SK-N-SH treated with all-trans-retinoic acid at 6 μM for 48 hours (cell line): ENCODE data around the gene ANKDD1A.

Experiments used
- ATAC-seq: fragments of 200-7000 bp; cut with Tn5 transposase; 3 replicates; pipeline ENCODE4 v1.9.1; 2020; ENCODE audit warnings: mild to moderate bottlenecking, moderate library complexity
- BACH2 ChIP-seq: fragments of 250-450 bp; sonication (Bioruptor Pico); IDR thresholded peaks from 2 replicates; pipeline ENCODE4 v1.9.0; 2021; ENCODE audit warnings: mild to moderate bottlenecking, borderline replicate concordance
- CREB5 ChIP-seq: fragments of 250-450 bp; sonication (Bioruptor Pico); IDR thresholded peaks from 2 replicates; pipeline ENCODE4 v1.5.1; 2020; ENCODE audit warnings: low read depth, mild to moderate bottlenecking, moderate library complexity
- CSDC2 ChIP-seq: fragments of 250-450 bp; sonication (Bioruptor Pico); IDR thresholded peaks from 2 replicates; pipeline ENCODE4 v1.5.0; 2020; ENCODE audit warnings: mild to moderate bottlenecking, moderate library complexity
- CSRNP3 ChIP-seq: fragments of 250-450 bp; sonication (Bioruptor Pico); IDR thresholded peaks from 2 replicates; pipeline ENCODE4 v1.5.1; 2021; ENCODE audit warnings: mild to moderate bottlenecking, moderate library complexity
- ESRRG ChIP-seq: fragments of 250-450 bp; sonication (Bioruptor Pico); IDR thresholded peaks from 2 replicates; pipeline ENCODE4 v1.6.1; 2021; ENCODE audit warnings: mild to moderate bottlenecking
- GLIS3 ChIP-seq: fragments of 250-450 bp; sonication (Bioruptor Pico); IDR thresholded peaks from 2 replicates; pipeline ENCODE4 v1.5.0; 2020; ENCODE audit warnings: mild to moderate bottlenecking, moderate library complexity
- ISL1 ChIP-seq: fragments of 250-450 bp; sonication (Bioruptor Pico); IDR thresholded peaks from 2 replicates; pipeline ENCODE4 v2.1.2; 2022; ENCODE audit warnings: mild to moderate bottlenecking, moderate library complexity
- OSR1 ChIP-seq: fragments of 250-450 bp; sonication (Bioruptor Pico); IDR thresholded peaks from 2 replicates; pipeline ENCODE4 v1.8.0; 2022; ENCODE audit warnings: moderate library complexity, mild to moderate bottlenecking, inconsistent platforms
- PATZ1 ChIP-seq: fragments of 250-450 bp; sonication (Bioruptor Pico); IDR thresholded peaks from 2 replicates; pipeline ENCODE4 v1.8.0; 2020; ENCODE audit warnings: mild to moderate bottlenecking, moderate library complexity, borderline replicate concordance
- POU6F1 ChIP-seq: fragments of 250-450 bp; sonication (Bioruptor Pico); IDR thresholded peaks from 2 replicates; pipeline ENCODE4 v1.8.0; 2021; ENCODE audit warnings: low read depth, mild to moderate bottlenecking, moderate library complexity, borderline replicate concordance
- PPARA ChIP-seq: fragments of 250-450 bp; sonication (Bioruptor Pico); IDR thresholded peaks from 2 replicates; pipeline ENCODE4 v1.5.0; 2020; ENCODE audit warnings: mild to moderate bottlenecking, borderline replicate concordance
- RARB ChIP-seq: fragments of 250-450 bp; sonication (Bioruptor Pico); IDR thresholded peaks from 2 replicates; pipeline ENCODE4 v1.8.0; 2021; ENCODE audit warnings: mild to moderate bottlenecking, moderate library complexity
- SNAI2 ChIP-seq: fragments of 250-450 bp; sonication (Bioruptor Pico); IDR thresholded peaks from 2 replicates; pipeline ENCODE4 v1.5.0; 2020; ENCODE audit warnings: mild to moderate bottlenecking, moderate library complexity
- TCF4 ChIP-seq: fragments of 250-450 bp; sonication (Bioruptor Pico); IDR thresholded peaks from 2 replicates; pipeline ENCODE4 v1.8.0; 2021; ENCODE audit warnings: mild to moderate bottlenecking, moderate library complexity, borderline replicate concordance
- TOX ChIP-seq: fragments of 250-450 bp; sonication (Bioruptor Pico); IDR thresholded peaks from 2 replicates; pipeline ENCODE4 v1.8.0; 2021; ENCODE audit warnings: mild to moderate bottlenecking, moderate library complexity, borderline replicate concordance
- TSHZ2 ChIP-seq: fragments of 250-450 bp; sonication (Bioruptor Pico); IDR thresholded peaks from 2 replicates; pipeline ENCODE4 v1.5.0; 2020; ENCODE audit warnings: mild to moderate bottlenecking, moderate library complexity
- ZFP3 ChIP-seq: fragments of 250-450 bp; sonication (Bioruptor Pico); IDR thresholded peaks from 2 replicates; pipeline ENCODE4 v1.5.0; 2020; ENCODE audit warnings: mild to moderate bottlenecking, moderate library complexity
- ZFP30 ChIP-seq: fragments of 450-650 bp; formaldehyde crosslinking; IDR thresholded peaks from 2 replicates; pipeline ENCODE4 v1.5.0; 2022; ENCODE audit warnings: mild to moderate bottlenecking, moderate library complexity
- ZNF565 ChIP-seq: fragments of 450-650 bp; formaldehyde crosslinking; conservative IDR thresholded peaks from 2 replicates; pipeline ENCODE4 v1.5.0; 2020; ENCODE audit warnings: low read depth, mild to moderate bottlenecking, moderate library complexity
- ZNF70 ChIP-seq: fragments of 450-650 bp; formaldehyde crosslinking; IDR thresholded peaks from 2 replicates; pipeline ENCODE4 v1.5.0; 2020; ENCODE audit warnings: mild to moderate bottlenecking, moderate library complexity
- ZNF8 ChIP-seq: fragments of 450-650 bp; formaldehyde crosslinking; IDR thresholded peaks from 2 replicates; pipeline ENCODE4 v1.5.0; 2020; ENCODE audit warnings: mild to moderate bottlenecking, moderate library complexity

ANKDD1A gene

GRCh38 chr15:64865998-64866520 lies 45.6 kb upstream of the ANKDD1A start (continued):
- no peak for TF ChIP-seq PATZ1 (CRISPR knock-in tag)
- TF ChIP-seq BACH2 (CRISPR knock-in tag): no peak
- no peak for TF ChIP-seq RARB (CRISPR knock-in tag)
- TF ChIP-seq ISL1 (CRISPR knock-in tag): no peak
- no peak for TF ChIP-seq ZFP3
- TF ChIP-seq, all 23 proteins: peak for 0

GRCh38 chr15:64869501-64869900 lies 42.2 kb upstream of the ANKDD1A start:
- no peak for TF ChIP-seq PPARA (CRISPR knock-in tag)
- TF ChIP-seq CREB5: no peak
- TF ChIP-seq ZFP3: no peak
- no peak for TF ChIP-seq ZNF8 (CRISPR knock-in tag)
- no peak for TF ChIP-seq TSHZ2 (CRISPR knock-in tag)
- TF ChIP-seq TCF4 (CRISPR knock-in tag): no peak
- TF ChIP-seq GLIS3 (CRISPR knock-in tag): no peak
- no peak for TF ChIP-seq BACH2 (CRISPR knock-in tag)
- TF ChIP-seq ZNF70 (CRISPR knock-in tag): no peak
- TF ChIP-seq ESRRG: no peak
- TF ChIP-seq OSR1: no peak
- no peak for TF ChIP-seq RARB (CRISPR knock-in tag)
- TF ChIP-seq ZNF565 (CRISPR knock-in tag): no peak
- TF ChIP-seq CSDC2: no peak
- no peak for TF ChIP-seq ZFP30 (CRISPR knock-in tag)
- TF ChIP-seq TOX (CRISPR knock-in tag): no peak
- TF ChIP-seq CSRNP3 (CRISPR knock-in tag): no peak
- no peak for TF ChIP-seq PATZ1 (CRISPR knock-in tag)
- TF ChIP-seq ISL1 (CRISPR knock-in tag): no peak
- no peak for TF ChIP-seq SNAI2
- ATAC-seq: no peak

- TF ChIP-seq POU6F1 (CRISPR knock-in tag): no peak
- TF ChIP-seq SNAI2: no peak
- no peak for TF ChIP-seq ZNF70 (CRISPR knock-in tag)
- TF ChIP-seq PPARA (CRISPR knock-in tag): no peak
- ATAC-seq: no peak
These were observed 41.3 kb upstream of the ANKDD1A start for GRCh38 chr15:64870353-64870752.
